Subcutaneous abdominal adipose tissue (tissue), 5 donors: Measurements from ENCODE around the gene PPP5C.
"Not testable (repeated sequence)": the region's sequence is repeated elsewhere in the genome, so short reads cannot be mapped to it uniquely, and the experiment has no call there.

Experiments
- H3K27ac ChIP-seq: one replicate; pipeline ENCODE4 v1.7.0; 2013; ENCODE audit warnings: low read depth, mild to moderate bottlenecking, inconsistent platforms, low read length, moderate library complexity
- H3K27me3 ChIP-seq, 5 donors: one replicate each; pipeline ENCODE4 v1.7.0; 2013; ENCODE audit warnings: low read length in 5 of 5, inconsistent platforms in 1 of 5; ENCODE audit not compliant: control insufficient read depth in 5 of 5, insufficient read depth in 4 of 5
- H3K36me3 ChIP-seq, 5 donors: one replicate each; pipeline ENCODE4 v1.7.0; 2013; ENCODE audit warnings: low read length in 5 of 5; ENCODE audit not compliant: control insufficient read depth in 5 of 5, insufficient read depth in 5 of 5
- H3K4me1 ChIP-seq, 5 donors: one replicate each; pipeline ENCODE4 v1.7.0; 2013; ENCODE audit warnings: low read length in 5 of 5, mild to moderate bottlenecking in 3 of 5, moderate library complexity in 1 of 5; ENCODE audit not compliant: control insufficient read depth in 5 of 5, insufficient read depth in 5 of 5
- H3K4me3 ChIP-seq, 5 donors: one replicate each; pipeline ENCODE4 v1.7.0; 2013; ENCODE audit warnings: low read length in 5 of 5, low read depth in 1 of 5
- H3K9ac ChIP-seq, 5 donors: one replicate each; pipeline ENCODE4 v1.7.0; 2013; ENCODE audit warnings: low read length in 5 of 5, mild to moderate bottlenecking in 4 of 5, moderate library complexity in 3 of 5
- H3K9me3 ChIP-seq, 5 donors: one replicate each; pipeline ENCODE4 v1.7.0; 2013; ENCODE audit warnings: low read length in 5 of 5; ENCODE audit not compliant: control insufficient read depth in 5 of 5
- donor health status: healthy.
- donor health status: healthy.
- donor health status: healthy.
- donor health status: healthy.
- donor health status: healthy.

The PPP5C gene

GRCh38 chr19:46427518-46428045, 80.7 kb downstream of the PPP5C start:
- Histone ChIP-seq H3K4me1 (peaks cover 0 to 20% (median 18%) of the 10 kb centered on the region in 5 donors), H3K9ac (no peak overlapping the region), H3K36me3 (no peaks in the 10 kb centered on the region), H3K9me3 (no peaks in the 10 kb centered on the region), H3K4me3 (no peak overlapping the region), H3K27me3 (peaks cover 0 to 45% (median 17%) of the 10 kb centered on the region in 5 donors), H3K27ac (no peak overlapping the region)

GRCh38 chr19:46428239-46429135, 81.6 kb downstream of the PPP5C start, which contains the start of gene PNMA8C:
PNMA8C (minus strand) TSS chr19:46428936; CDS start chr19:46428359, 577 bp downstream.
- Histone ChIP-seq H3K9ac (peak within 1 kb of the TSS in 1 of 5 donors; percentile 25), H3K27ac (no peak within 1 kb of the TSS), H3K27me3 (peaks cover 0 to 45% (median 17%) of the 10 kb centered on the region in 5 donors)

GRCh38 chr19:46429999-46430398, 83.1 kb downstream of the PPP5C start:
- peaks cover 0 to 20% (median 18%) of the 10 kb centered on the region in 5 donors for H3K4me1 ChIP-seq

More at GRCh38 chr19:46428239-46429135, 81.6 kb downstream of the PPP5C start, which contains the start of gene PNMA8C:
- Histone ChIP-seq H3K4me3 (peak within 1 kb of the TSS in 3 of 5 donors; percentile 6 to 29 (median 23)), H3K4me1 (peaks cover 0 to 20% (median 18%) of the 10 kb centered on the region in 5 donors), H3K9me3 (no peaks in the 10 kb centered on the region), H3K36me3 (no peaks in the 10 kb centered on the region)

GRCh38 chr19:46431824-46432223, 84.9 kb downstream of the PPP5C start:
- no peak overlapping the region for H3K27ac ChIP-seq
- no peaks in the 10 kb centered on the region for H3K36me3 ChIP-seq
- H3K9me3 ChIP-seq = no peaks in the 10 kb centered on the region
- peaks cover 0 to 11% (median 9%) of the 10 kb centered on the region in 5 donors for H3K4me1 ChIP-seq
- H3K9ac ChIP-seq = no peak overlapping the region
- no peak overlapping the region for H3K4me3 ChIP-seq
- H3K27me3 ChIP-seq = peaks cover 0 to 28% (median 15%) of the 10 kb centered on the region in 5 donors

More at GRCh38 chr19:46429999-46430398, 83.1 kb downstream of the PPP5C start:
- H3K27me3 ChIP-seq = peaks cover 0 to 43% (median 19%) of the 10 kb centered on the region in 5 donors
- H3K27ac ChIP-seq = no peak overlapping the region
- H3K36me3 ChIP-seq = no peaks in the 10 kb centered on the region
- no peaks in the 10 kb centered on the region for H3K9me3 ChIP-seq
- H3K4me3 ChIP-seq = no peak overlapping the region
- H3K9ac ChIP-seq = no peak overlapping the region

GRCh38 chr19:46433470-46433869, 86.6 kb downstream of the PPP5C start:
- not testable (repeated sequence) for H3K27ac ChIP-seq, H3K9ac ChIP-seq, H3K4me1 ChIP-seq, H3K4me3 ChIP-seq, H3K36me3 ChIP-seq, H3K9me3 ChIP-seq
- peaks cover 0 to 13% (median 6%) of the 10 kb centered on the region in 5 donors for H3K27me3 ChIP-seq

- Histone ChIP-seq H3K27me3 (peaks cover 0 to 7% (median 3%) of the 10 kb centered on the region in 5 donors), H3K27ac (no peak overlapping the region), H3K9ac (no peak overlapping the region), H3K36me3 (no peaks in the 10 kb centered on the region), H3K9me3 (no peaks in the 10 kb centered on the region), H3K4me3 (no peak overlapping the region), H3K4me1 (no peaks in the 10 kb centered on the region)
Observed at GRCh38 chr19:46435009-46435408, 88.1 kb downstream of the PPP5C start.

GRCh38 chr19:46435689-46436088, 88.8 kb downstream of the PPP5C start:
- not testable (repeated sequence) for H3K4me3 ChIP-seq, H3K9me3 ChIP-seq, H3K27me3 ChIP-seq, H3K36me3 ChIP-seq, H3K4me1 ChIP-seq, H3K9ac ChIP-seq, H3K27ac ChIP-seq
